HepG2 (cell line): Measurements from ENCODE around the gene NDUFV1. TPM values are rescaled to one million over a fixed set of nuclear protein-coding genes. Genes with fewer than 3 reads are reported as not detected.

Experiments used
- ATAC-seq: fragments of 200-7000 bp; cut with Tn5 transposase; 3 replicates; pipeline ENCODE4 v1.9.1; 2020; ENCODE audit warnings: mild to moderate bottlenecking, moderate library complexity
- BruUV-seq: library from RNA; stranded (reverse); fragments of 400-500 nt; replicated peaks from 2 replicates; lab custom pipeline; 2021; lab: Mats Ljungman, UMichigan
- CTCF ChIA-PET: fragments of 300-600 bp; formaldehyde crosslinking; extraction: SDS; loops from one replicate; lab custom pipeline; 2021; ENCODE audit warnings: low total read pairs, inconsistent platforms, low intra/inter-chr PET ratio; lab: Yijun Ruan, JAX
- POLR2A ChIA-PET: fragments of 350-600 bp; sonication (Branson Sonifier 250); formaldehyde crosslinking; loops from one replicate; lab custom pipeline; 2020; ENCODE audit warnings: antibody characterized with exemption, inconsistent platforms; lab: Yijun Ruan, JAX
- DNase-seq: peaks from one replicate; pipeline ENCODE4 v3.0.0-alpha.2; 2015; ENCODE audit warnings: low spot score
- FAIRE-seq: peaks from 3 replicates; lab custom pipeline; 2011; peaks lifted over from hg19 to GRCh38; lab: Jason Lieb, UNC
- H2AFZ ChIP-seq: one replicate; pipeline ENCODE4 v1.6.1; 2011; ENCODE audit warnings: low read length, inconsistent platforms
- H3K27ac ChIP-seq: fragments of 300-600 bp; 3 replicates; pipeline ENCODE4 v1.8.0; 2011; ENCODE audit warnings: mixed run types, mild to moderate bottlenecking, mixed read lengths, low read length, inconsistent platforms; ENCODE audit not compliant: insufficient read depth; ENCODE audit errors: extremely low read length
- H3K27me3 ChIP-seq, 2 experiments: fragments of 200-600 bp in 1 of 2; 2 replicates in 1 of 2; 3 replicates in 1 of 2; pipeline versions ENCODE4 v1.6.0 to v1.8.0; 2011; ENCODE audit warnings: low read length in 2 of 2, mild to moderate bottlenecking in 2 of 2, moderate library complexity in 2 of 2, inconsistent platforms in 1 of 2; ENCODE audit not compliant: insufficient read depth in 2 of 2, control insufficient read depth in 1 of 2
- H3K36me3 ChIP-seq, 2 experiments: fragments of 200-600 bp in 1 of 2; replicated peaks in 1 of 2; 2 replicates in 1 of 2; 3 replicates in 1 of 2; pipeline versions ENCODE4 v1.5.1 to v1.8.0; 2011; ENCODE audit warnings: low read length in 2 of 2, inconsistent platforms in 1 of 2; ENCODE audit not compliant: insufficient read depth in 2 of 2, control insufficient read depth in 1 of 2
- H3K4me1 ChIP-seq: 2 replicates; pipeline ENCODE4 v1.5.1; 2012; ENCODE audit warnings: low read length, inconsistent platforms; ENCODE audit not compliant: insufficient read depth
- H3K4me2 ChIP-seq: 2 replicates; pipeline ENCODE4 v1.6.0; 2011; ENCODE audit warnings: low read depth, low read length, inconsistent platforms
- H3K4me3 ChIP-seq, 3 experiments: fragments of 200-600 bp in 1 of 3; sonication (generic), shearing (Covaris generic) in 1 of 3; replicated peaks in 1 of 3; 2 replicates each; pipeline ENCODE4 v1.5.1; 2011 to 2016; ENCODE audit warnings: low read length in 3 of 3, inconsistent platforms in 2 of 3, low read depth in 2 of 3, mild to moderate bottlenecking in 2 of 3, control low read depth in 1 of 3, mixed read lengths in 1 of 3; ENCODE audit not compliant: insufficient read depth in 1 of 3
- H3K79me2 ChIP-seq: one replicate; pipeline ENCODE4 v1.6.1; 2011; ENCODE audit warnings: low read length, inconsistent platforms; ENCODE audit not compliant: insufficient read depth
- H3K9ac ChIP-seq: 2 replicates; pipeline ENCODE4 v1.6.0; 2011; ENCODE audit warnings: mild to moderate bottlenecking, low read depth, low read length, inconsistent platforms; ENCODE audit not compliant: insufficient read depth
- H3K9me3 ChIP-seq: 2 replicates; pipeline ENCODE4 v1.5.1; 2012; ENCODE audit warnings: mild to moderate bottlenecking, low read length
- H4K20me1 ChIP-seq: 2 replicates; pipeline ENCODE4 v1.6.0; 2011; ENCODE audit warnings: inconsistent platforms, mild to moderate bottlenecking, low read length, moderate library complexity; ENCODE audit not compliant: insufficient read depth
- ADNP ChIP-seq: sonication (generic); formaldehyde crosslinking; IDR thresholded peaks from 2 replicates; pipeline ENCODE4 v1.4.0; 2020; ENCODE audit warnings: missing genetic modification reagents
- CHD4 ChIP-seq: fragments of 200-600 bp; sonication (generic); IDR thresholded peaks from 2 replicates; pipeline ENCODE4 v1.7.0; 2017; ENCODE audit warnings: mild to moderate bottlenecking, low read length, borderline replicate concordance
- GPN1 ChIP-seq: sonication (generic); formaldehyde crosslinking; IDR thresholded peaks from 2 replicates; pipeline ENCODE4 v1.5.1; 2020; ENCODE audit warnings: missing genetic modification reagents, borderline replicate concordance
- MIER3 ChIP-seq: IDR thresholded peaks from 2 replicates; pipeline ENCODE4 v1.6.1; 2016; ENCODE audit warnings: missing compliant biosample characterization, borderline replicate concordance
- SALL2 ChIP-seq: sonication (generic); formaldehyde crosslinking; IDR thresholded peaks from 2 replicates; pipeline ENCODE4 v1.8.1; 2023; ENCODE audit warnings: mild to moderate bottlenecking, missing genetic modification reagents, inconsistent platforms
- SOX6 ChIP-seq, 2 experiments: fragments of 450-650 bp in 1 of 2; sonication (generic) in 1 of 2; formaldehyde crosslinking in 1 of 2; IDR thresholded peaks; 2 replicates each; pipeline versions ENCODE4 v1.4.0 to v1.6.1; 2017 to 2020; ENCODE audit warnings: antibody characterized with exemption in 1 of 2, mild to moderate bottlenecking in 1 of 2, missing genetic modification reagents in 1 of 2
- TAF15 ChIP-seq: fragments of 200-400 bp; formaldehyde crosslinking; IDR thresholded peaks from one replicate; pipeline ENCODE4 v1.6.1; 2018; ENCODE audit warnings: mild to moderate bottlenecking, low read depth, low read length; ENCODE audit not compliant: poor library complexity, severe bottlenecking
- UBTF ChIP-seq: sonication (generic); formaldehyde crosslinking; IDR thresholded peaks from 2 replicates; pipeline ENCODE4 v1.4.0; 2020; ENCODE audit warnings: mild to moderate bottlenecking, missing genetic modification reagents
- ZMYM3 ChIP-seq: sonication (generic); formaldehyde crosslinking; IDR thresholded peaks from 2 replicates; pipeline ENCODE4 v1.5.1; 2020; ENCODE audit warnings: mild to moderate bottlenecking, missing genetic modification reagents
- ZNF124 ChIP-seq: sonication (generic); formaldehyde crosslinking; IDR thresholded peaks from 2 replicates; pipeline ENCODE4 v1.4.0; 2020; ENCODE audit warnings: missing genetic modification reagents
- ZNF441 ChIP-seq: sonication (generic); formaldehyde crosslinking; IDR thresholded peaks from 2 replicates; pipeline ENCODE4 v1.7.0; 2021; ENCODE audit warnings: missing genetic modification reagents, borderline replicate concordance
- ZNF644 ChIP-seq: IDR thresholded peaks from 2 replicates; pipeline ENCODE4 v1.6.1; 2016; ENCODE audit warnings: low read depth
- ZNF687 ChIP-seq: sonication (generic); formaldehyde crosslinking; IDR thresholded peaks from 2 replicates; pipeline ENCODE4 v1.5.1; 2020; ENCODE audit warnings: mild to moderate bottlenecking, missing genetic modification reagents, moderate library complexity
- ZXDC ChIP-seq: sonication (generic); formaldehyde crosslinking; IDR thresholded peaks from 2 replicates; pipeline ENCODE4 v1.5.0; 2020; ENCODE audit warnings: mild to moderate bottlenecking, missing genetic modification reagents
- WGBS: methylation state at CpG from one replicate; pipeline ENCODE4 v1.1.6; 2017; ENCODE audit warnings: low lambda C conversion rate; 5-methylcytosine and 5-hydroxymethylcytosine counted together
- in situ Hi-C: cut with HindIII; loops from 2 replicates; pipeline ENCODE4 v1.10.0; 2017; ENCODE audit warnings: low pct_unique_long_range_greater_than_20kb; ENCODE audit not compliant: extremely low pct_ligation_motif_present
- intact Hi-C: fragments of 100-400 bp; cut with micrococcal nuclease; formaldehyde crosslinking; loops from one replicate; pipeline ENCODE4 v1.10.0; 2022; ENCODE audit not compliant: unreplicated experiment
- polyA plus RNA-seq, 8 experiments: library from polyadenylated mRNA; depleted of rRNA in 3 of 8; stranded (reverse) in 7 of 8; unstranded in 1 of 8; fragments of >200 nt; fragmentation: Illumina TruSeq in 4 of 8; extraction: Trizol in 4 of 8; gene quantifications; 2 replicates each; pipeline versions ENCODE4 v1.2.1 to v1.2.3, GENCODE V29; 2011 to 2016; ENCODE audit warnings: low read depth in 4 of 8, missing spikeins in 1 of 8, mixed read lengths in 1 of 8; ENCODE audit not compliant: insufficient read depth in 1 of 8
- total RNA-seq, 5 experiments: library from RNA; depleted of rRNA; stranded (reverse); fragments of >200 nt; fragmentation: Illumina TruSeq; extraction: Trizol; gene quantifications; 2 replicates each; pipeline ENCODE4 v1.2.3, GENCODE V29; 2016; ENCODE audit warnings: low read depth in 1 of 5

Gene NDUFV1
- total and polyA plus RNA-seq, 2 of the 13 experiments (the other 11 are each of a cell fraction or from before 2014, with no cell fraction given): 88.9 to 137 TPM

GRCh38 chr11:67592880-67593564 is 13.7 kb upstream of the NDUFV1 start:
- Histone ChIP-seq H4K20me1 (no peaks in the 10 kb centered on the region), H3K4me1 (peaks cover 15% of the 10 kb centered on the region), H3K27me3 (no peaks in the 10 kb centered on the region; a peak in 1 of 5 replicates), H3K9ac (no peak overlapping the region), H2AFZ (no peak overlapping the region), H3K36me3 (no peaks in the 10 kb centered on the region), H3K4me2 (peak overlapping the region; percentile 49), H3K4me3 (no peak overlapping the region), H3K9me3 (no peaks in the 10 kb centered on the region), H3K27ac (no peak overlapping the region), H3K79me2 (no peaks in the 10 kb centered on the region)
- FAIRE-seq (no peak), ATAC-seq (peak; percentile 78), DNase-seq (no peak)
- in situ Hi-C loops: no loop called here
- POLR2A ChIA-PET: interaction anchor here (0.6 to 1.1 kb wide), 2 partner anchors 13 to 35 kb away, joined by 3 to 4 read pairs; no protein-coding TSS in a partner anchor
- TF ChIP-seq CHD4 (no peak), ZNF124 (CRISPR knock-in tag) (no peak), SOX6 (IDR thresholded peaks at IDR 0.05) (no peak), SOX6 (CRISPR knock-in tag; IDR thresholded peaks at IDR 0.05) (0 out of 2 replicates have a peak, but pooled peaks have one; percentile 16), ZNF441 (CRISPR knock-in tag) (peak; percentile 78), ZMYM3 (CRISPR knock-in tag) (0 out of 2 replicates have a peak, but pooled peaks have one; percentile 15), MIER3 (CRISPR knock-in tag) (no peak), ZXDC (no peak), TAF15 (no peak), ZNF644 (no peak), SALL2 (no peak), UBTF (CRISPR knock-in tag) (peak; percentile 21; the same call in 1 of the 2 replicates), ADNP (CRISPR knock-in tag) (no peak), ZNF687 (CRISPR knock-in tag) (peak; percentile 48), GPN1 (no peak)
- no TSS peak for BruUV-seq
- CTCF ChIA-PET: no interaction called here
- whole genome bisulfite sequencing: 13% methylated on average over 5 of the region's 12 CpGs
- intact Hi-C loops: no loop called here
